Karpas-422 (cell line): ENCODE results near the gene DCAF16. TPM values are rescaled to one million over a fixed set of nuclear protein-coding genes. Genes with fewer than 3 reads are reported as not detected.

Experiments used
- DNase-seq: peaks from one replicate; pipeline ENCODE4 v3.0.0-alpha.2; 2015
- H2AFZ ChIP-seq: fragments of 200-600 bp; sonication (generic); 2 replicates; pipeline ENCODE4 v1.6.1; 2014; ENCODE audit warnings: antibody characterized with exemption, low read length, mixed read lengths
- H3K27ac ChIP-seq: fragments of 200-600 bp; sonication (generic); 2 replicates; pipeline ENCODE4 v1.5.1; 2014; ENCODE audit warnings: mild to moderate bottlenecking, low read length, moderate library complexity
- H3K27me3 ChIP-seq: fragments of 200-600 bp; sonication (generic); 2 replicates; pipeline ENCODE4 v1.6.1; 2014; ENCODE audit warnings: low read length, mixed read lengths
- H3K36me3 ChIP-seq: fragments of 200-600 bp; sonication (generic); 2 replicates; pipeline ENCODE4 v1.6.1; 2014; ENCODE audit warnings: low read length, mixed read lengths; ENCODE audit not compliant: insufficient read depth
- H3K4me1 ChIP-seq: fragments of 200-600 bp; sonication (generic); 2 replicates; pipeline ENCODE4 v1.6.1; 2014; ENCODE audit warnings: mild to moderate bottlenecking, low read length, mixed read lengths
- H3K4me2 ChIP-seq: fragments of 200-600 bp; sonication (generic); 2 replicates; pipeline ENCODE4 v1.6.1; 2014; ENCODE audit warnings: low read length, low read depth, mild to moderate bottlenecking; ENCODE audit not compliant: poor library complexity, severe bottlenecking
- H3K4me3 ChIP-seq: fragments of 200-600 bp; sonication (generic); 2 replicates; pipeline ENCODE4 v1.5.1; 2014; ENCODE audit warnings: mild to moderate bottlenecking, antibody characterized with exemption, low read length, mixed read lengths
- H3K79me2 ChIP-seq: fragments of 200-600 bp; sonication (generic); 2 replicates; pipeline ENCODE4 v1.6.1; 2014; ENCODE audit warnings: mild to moderate bottlenecking, low read length, mixed read lengths
- H3K9ac ChIP-seq: fragments of 200-600 bp; sonication (generic); 2 replicates; pipeline ENCODE4 v1.6.0; 2014; ENCODE audit warnings: low read length
- H3K9me2 ChIP-seq: fragments of 200-600 bp; sonication (generic), shearing (Covaris generic); replicated peaks from 2 replicates; pipeline ENCODE4 v1.6.0; 2014; ENCODE audit warnings: mild to moderate bottlenecking, low read length, moderate library complexity; ENCODE audit not compliant: insufficient read depth
- H3K9me3 ChIP-seq: fragments of 300-700, 200-600 bp; sonication (generic); 2 replicates; pipeline ENCODE4 v1.6.1; 2014; ENCODE audit warnings: low read length, mixed read lengths
- H4K20me1 ChIP-seq: fragments of 200-600 bp; sonication (generic); 2 replicates; pipeline ENCODE4 v1.6.1; 2014; ENCODE audit warnings: mild to moderate bottlenecking, antibody characterized with exemption, low read length, low read depth; ENCODE audit not compliant: insufficient read depth
- total RNA-seq: library from RNA; depleted of rRNA; stranded (reverse); fragments of >200 nt; shearing (Covaris generic); gene quantifications from 2 replicates; pipeline ENCODE4 v1.2.3, GENCODE V29; 2014; ENCODE audit warnings: low replicate concordance

Gene DCAF16
- total RNA-seq, 1 experiment from 2014 or later, result 54.0 TPM

- Histone ChIP-seq H3K27me3 (no peaks in the 10 kb centered on the region), H3K4me2 (no peak overlapping the region), H3K4me1 (no peaks in the 10 kb centered on the region), H2AFZ (no peak overlapping the region), H4K20me1 (no peaks in the 10 kb centered on the region), H3K9me2 (no peaks in the 10 kb centered on the region), H3K79me2 (no peaks in the 10 kb centered on the region), H3K36me3 (no peaks in the 10 kb centered on the region), H3K9me3 (no peaks in the 10 kb centered on the region), H3K27ac (no peak overlapping the region), H3K4me3 (no peak overlapping the region), H3K9ac (no peak overlapping the region)
- no peak for DNase-seq
These were observed 29.9 kb downstream of the DCAF16 start for GRCh38 chr4:17780501-17781299.

- Histone ChIP-seq H3K4me3 (no peak overlapping the region), H3K79me2 (no peaks in the 10 kb centered on the region), H4K20me1 (no peaks in the 10 kb centered on the region), H3K27ac (no peak overlapping the region), H3K4me2 (no peak overlapping the region), H3K9me2 (no peaks in the 10 kb centered on the region), H3K9ac (no peak overlapping the region), H3K36me3 (no peaks in the 10 kb centered on the region), H3K27me3 (no peaks in the 10 kb centered on the region), H3K9me3 (no peaks in the 10 kb centered on the region), H2AFZ (no peak overlapping the region), H3K4me1 (no peaks in the 10 kb centered on the region)
- no peak for DNase-seq
These were observed 32.1 kb downstream of the DCAF16 start for GRCh38 chr4:17778431-17778830.

GRCh38 chr4:17773135-17773698, 37.3 kb downstream of the DCAF16 start:
- DNase-seq, result peak; percentile 48
- H3K9me3 ChIP-seq, result no peaks in the 10 kb centered on the region
- H3K4me1 ChIP-seq, result peaks cover 9% of the 10 kb centered on the region
- no peaks in the 10 kb centered on the region for H4K20me1 ChIP-seq
- H3K9me2 ChIP-seq, result no peaks in the 10 kb centered on the region
- H3K27me3 ChIP-seq, result no peaks in the 10 kb centered on the region
- H3K79me2 ChIP-seq, result no peaks in the 10 kb centered on the region
- no peak overlapping the region for H3K9ac ChIP-seq
- H2AFZ ChIP-seq, result no peak overlapping the region
- H3K36me3 ChIP-seq, result no peaks in the 10 kb centered on the region
- H3K4me3 ChIP-seq, result no peak overlapping the region
- H3K4me2 ChIP-seq, result no peak overlapping the region
- H3K27ac ChIP-seq, result no peak overlapping the region

- Histone ChIP-seq H3K4me3 (no peak overlapping the region), H3K27me3 (no peaks in the 10 kb centered on the region), H3K9me3 (no peaks in the 10 kb centered on the region), H3K4me1 (peaks cover 9% of the 10 kb centered on the region), H3K79me2 (no peaks in the 10 kb centered on the region), H4K20me1 (no peaks in the 10 kb centered on the region), H3K9ac (no peak overlapping the region), H3K27ac (no peak overlapping the region), H3K4me2 (no peak overlapping the region), H2AFZ (no peak overlapping the region), H3K36me3 (no peaks in the 10 kb centered on the region), H3K9me2 (no peaks in the 10 kb centered on the region)
- no peak for DNase-seq
These were observed 39.2 kb downstream of the DCAF16 start for GRCh38 chr4:17771284-17771908.

GRCh38 chr4:17770845-17771244, 39.7 kb downstream of the DCAF16 start:
- H4K20me1 ChIP-seq, result no peaks in the 10 kb centered on the region
- no peaks in the 10 kb centered on the region for H3K9me2 ChIP-seq
- no peak overlapping the region for H3K4me3 ChIP-seq
- no peak overlapping the region for H3K9ac ChIP-seq
- H3K4me1 ChIP-seq, result peaks cover 9% of the 10 kb centered on the region
- H3K4me2 ChIP-seq, result no peak overlapping the region
- H3K27me3 ChIP-seq, result no peaks in the 10 kb centered on the region
- no peak for DNase-seq
- no peak overlapping the region for H2AFZ ChIP-seq
- H3K79me2 ChIP-seq, result no peaks in the 10 kb centered on the region
- no peaks in the 10 kb centered on the region for H3K9me3 ChIP-seq
- H3K36me3 ChIP-seq, result no peaks in the 10 kb centered on the region
- no peak overlapping the region for H3K27ac ChIP-seq

- Histone ChIP-seq H4K20me1 (no peaks in the 10 kb centered on the region), H2AFZ (no peak overlapping the region), H3K36me3 (no peaks in the 10 kb centered on the region), H3K9me3 (no peaks in the 10 kb centered on the region), H3K27ac (no peak overlapping the region), H3K9me2 (no peaks in the 10 kb centered on the region), H3K4me3 (no peak overlapping the region), H3K4me1 (peaks cover 9% of the 10 kb centered on the region), H3K27me3 (no peaks in the 10 kb centered on the region), H3K79me2 (no peaks in the 10 kb centered on the region), H3K4me2 (no peak overlapping the region), H3K9ac (no peak overlapping the region)
- DNase-seq, result no peak
These were observed 41.0 kb downstream of the DCAF16 start for GRCh38 chr4:17769406-17770174.

GRCh38 chr4:17766826-17767458, 43.6 kb downstream of the DCAF16 start:
- H3K4me1 ChIP-seq, result peaks cover 5% of the 10 kb centered on the region; the same call in 1 of the 2 replicates
- H3K9me3 ChIP-seq, result no peaks in the 10 kb centered on the region
- no peak overlapping the region for H2AFZ ChIP-seq
- no peak overlapping the region for H3K9ac ChIP-seq
- H3K79me2 ChIP-seq, result no peaks in the 10 kb centered on the region
- DNase-seq, result no peak
- H3K4me3 ChIP-seq, result no peak overlapping the region
- no peaks in the 10 kb centered on the region for H4K20me1 ChIP-seq
- no peaks in the 10 kb centered on the region for H3K36me3 ChIP-seq
- H3K9me2 ChIP-seq, result no peaks in the 10 kb centered on the region
- no peaks in the 10 kb centered on the region for H3K27me3 ChIP-seq
- no peak overlapping the region for H3K4me2 ChIP-seq
- H3K27ac ChIP-seq, result no peak overlapping the region
